ENCODE results near the gene CFHR4.
"Not testable (repeated sequence)": the region's sequence is repeated elsewhere in the genome, so short reads cannot be mapped to it uniquely, and the experiment has no call there.

Gene CFHR4

DNA sequence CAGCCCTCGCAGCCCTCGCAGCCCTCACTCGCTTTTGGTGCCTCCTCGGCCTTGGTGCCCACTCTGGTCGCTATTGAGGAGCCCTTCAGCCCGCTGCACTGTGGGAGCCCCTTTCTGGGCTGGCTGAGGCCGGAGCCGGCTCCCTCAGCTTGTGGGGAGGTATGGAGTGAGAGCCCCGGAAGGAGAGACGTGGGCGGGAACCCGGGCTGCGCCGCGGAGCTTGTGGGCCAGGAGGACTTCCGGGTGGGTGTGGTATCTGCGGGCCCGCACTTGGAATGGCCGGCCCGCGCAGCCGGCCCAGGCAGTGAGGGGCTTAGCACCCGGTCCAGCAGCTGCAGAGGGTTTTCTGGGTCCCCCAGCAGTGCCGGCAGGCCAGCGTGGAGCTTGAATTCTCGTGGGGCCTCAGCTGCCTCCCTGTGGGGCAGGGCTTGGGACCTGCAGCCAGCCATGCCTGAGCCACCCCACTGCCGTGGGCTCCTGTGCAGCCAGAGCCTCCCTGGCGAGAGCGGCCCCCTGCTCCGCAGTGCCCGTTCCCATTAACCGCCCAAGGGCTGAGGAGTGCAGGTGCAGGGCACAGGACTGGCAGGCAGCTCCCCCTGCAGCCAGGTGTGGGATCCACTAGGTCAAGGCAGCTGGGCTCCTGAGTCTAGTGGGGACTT is 45.8 kb downstream of the CFHR4 start:
- ATAC-seq (ENCODE audit: low read depth) (no peak; the same call in 2 of the 3 replicates), DNase-seq (ENCODE audit: low spot score) (no peak)
- no peaks in the 10 kb centered on the region for H3K27me3 ChIP-seq (ENCODE audit: insufficient read depth, poor library complexity, severe bottlenecking)
- H3K9me3 ChIP-seq (ENCODE audit: severe bottlenecking), result no peaks in the 10 kb centered on the region
- H3K36me3 ChIP-seq (ENCODE audit: low read depth), result no peaks in the 10 kb centered on the region
- TF ChIP-seq, protein P1, sequence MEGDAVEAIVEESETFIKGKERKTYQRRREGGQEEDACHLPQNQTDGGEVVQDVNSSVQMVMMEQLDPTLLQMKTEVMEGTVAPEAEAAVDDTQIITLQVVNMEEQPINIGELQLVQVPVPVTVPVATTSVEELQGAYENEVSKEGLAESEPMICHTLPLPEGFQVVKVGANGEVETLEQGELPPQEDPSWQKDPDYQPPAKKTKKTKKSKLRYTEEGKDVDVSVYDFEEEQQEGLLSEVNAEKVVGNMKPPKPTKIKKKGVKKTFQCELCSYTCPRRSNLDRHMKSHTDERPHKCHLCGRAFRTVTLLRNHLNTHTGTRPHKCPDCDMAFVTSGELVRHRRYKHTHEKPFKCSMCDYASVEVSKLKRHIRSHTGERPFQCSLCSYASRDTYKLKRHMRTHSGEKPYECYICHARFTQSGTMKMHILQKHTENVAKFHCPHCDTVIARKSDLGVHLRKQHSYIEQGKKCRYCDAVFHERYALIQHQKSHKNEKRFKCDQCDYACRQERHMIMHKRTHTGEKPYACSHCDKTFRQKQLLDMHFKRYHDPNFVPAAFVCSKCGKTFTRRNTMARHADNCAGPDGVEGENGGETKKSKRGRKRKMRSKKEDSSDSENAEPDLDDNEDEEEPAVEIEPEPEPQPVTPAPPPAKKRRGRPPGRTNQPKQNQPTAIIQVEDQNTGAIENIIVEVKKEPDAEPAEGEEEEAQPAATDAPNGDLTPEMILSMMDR (IDR thresholded peaks at IDR 0.05; ENCODE audit: poor library complexity, severe bottlenecking), result no peak
- no peak overlapping the region for H3K4me3 ChIP-seq (ENCODE audit: severe bottlenecking)
- no peak overlapping the region for H3K27ac ChIP-seq (ENCODE audit: poor library complexity, severe bottlenecking)
- H3K4me1 ChIP-seq (ENCODE audit: insufficient read depth, poor library complexity, severe bottlenecking), result no peaks in the 10 kb centered on the region

GRCh38 chr1:196941474-196941873 is 53.6 kb downstream of the CFHR4 start:
- H3K36me3 ChIP-seq (ENCODE audit: low read depth); H3K9me3 ChIP-seq (ENCODE audit: severe bottlenecking); H3K4me1 ChIP-seq (ENCODE audit: insufficient read depth, poor library complexity, severe bottlenecking); DNase-seq (ENCODE audit: low spot score); H3K27me3 ChIP-seq (ENCODE audit: insufficient read depth, poor library complexity, severe bottlenecking); H3K4me3 ChIP-seq (ENCODE audit: severe bottlenecking); H3K27ac ChIP-seq (ENCODE audit: poor library complexity, severe bottlenecking); ATAC-seq (ENCODE audit: low read depth): not testable (repeated sequence)

DNA sequence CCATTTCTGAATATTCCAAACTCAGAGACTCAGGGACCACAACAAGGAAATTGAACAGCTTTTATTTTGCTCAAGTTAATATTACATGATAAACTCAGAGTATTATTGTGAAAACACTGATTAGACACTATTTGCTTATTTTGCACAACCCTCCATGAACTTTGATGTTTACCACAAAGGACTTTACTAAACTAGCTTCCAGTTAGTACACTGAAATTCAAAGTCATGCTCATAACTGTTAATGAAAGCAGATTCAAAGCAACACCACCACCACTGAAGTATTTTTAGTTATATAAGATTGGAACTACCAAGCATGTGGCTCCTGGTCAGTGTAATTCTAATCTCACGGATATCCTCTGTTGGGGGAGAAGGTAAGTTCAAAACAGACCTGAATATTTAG is 55.7 kb downstream of the CFHR4 start, which contains the start of gene CFHR2:
Gene CFHR2, plus strand, starts transcription at position 171 of the 400 bp plus-strand sequence. Its CDS starts 143 bp downstream, at position 314.
- H3K9me3 ChIP-seq (ENCODE audit: severe bottlenecking); ATAC-seq (ENCODE audit: low read depth); DNase-seq (ENCODE audit: low spot score); H3K4me3 ChIP-seq (ENCODE audit: severe bottlenecking); H3K27ac ChIP-seq (ENCODE audit: poor library complexity, severe bottlenecking); H3K27me3 ChIP-seq (ENCODE audit: insufficient read depth, poor library complexity, severe bottlenecking); H3K36me3 ChIP-seq (ENCODE audit: low read depth); H3K4me1 ChIP-seq (ENCODE audit: insufficient read depth, poor library complexity, severe bottlenecking): not testable (repeated sequence)

GRCh38 chr1:196951711-196952394 is 64.0 kb downstream of the CFHR4 start:
- no peak for DNase-seq (ENCODE audit: low spot score)
- ATAC-seq (ENCODE audit: low read depth), result no peak
- Histone ChIP-seq H3K9me3 (ENCODE audit: severe bottlenecking) (no peaks in the 10 kb centered on the region), H3K4me1 (ENCODE audit: insufficient read depth, poor library complexity, severe bottlenecking) (no peaks in the 10 kb centered on the region), H3K4me3 (ENCODE audit: severe bottlenecking) (no peak overlapping the region), H3K36me3 (ENCODE audit: low read depth) (no peaks in the 10 kb centered on the region), H3K27me3 (ENCODE audit: insufficient read depth, poor library complexity, severe bottlenecking) (no peaks in the 10 kb centered on the region), H3K27ac (ENCODE audit: poor library complexity, severe bottlenecking) (no peak overlapping the region)
- TF ChIP-seq, protein P1 (IDR thresholded peaks at IDR 0.05; ENCODE audit: poor library complexity, severe bottlenecking), result no peak

GRCh38 chr1:196954778-196955177 is 66.9 kb downstream of the CFHR4 start:
- DNase-seq (ENCODE audit: low spot score) (no peak), ATAC-seq (ENCODE audit: low read depth) (no peak)
- Histone ChIP-seq H3K27me3 (ENCODE audit: insufficient read depth, poor library complexity, severe bottlenecking) (no peaks in the 10 kb centered on the region), H3K4me1 (ENCODE audit: insufficient read depth, poor library complexity, severe bottlenecking) (no peaks in the 10 kb centered on the region), H3K36me3 (ENCODE audit: low read depth) (no peaks in the 10 kb centered on the region), H3K27ac (ENCODE audit: poor library complexity, severe bottlenecking) (no peak overlapping the region), H3K9me3 (ENCODE audit: severe bottlenecking) (no peaks in the 10 kb centered on the region), H3K4me3 (ENCODE audit: severe bottlenecking) (no peak overlapping the region)
- TF ChIP-seq, protein P1 (IDR thresholded peaks at IDR 0.05; ENCODE audit: poor library complexity, severe bottlenecking), result no peak

GRCh38 chr1:196955926-196956325 is 68.1 kb downstream of the CFHR4 start:
- Histone ChIP-seq H3K36me3 (ENCODE audit: low read depth) (no peaks in the 10 kb centered on the region), H3K4me1 (ENCODE audit: insufficient read depth, poor library complexity, severe bottlenecking) (no peaks in the 10 kb centered on the region), H3K9me3 (ENCODE audit: severe bottlenecking) (no peaks in the 10 kb centered on the region), H3K4me3 (ENCODE audit: severe bottlenecking) (no peak overlapping the region), H3K27me3 (ENCODE audit: insufficient read depth, poor library complexity, severe bottlenecking) (no peaks in the 10 kb centered on the region), H3K27ac (ENCODE audit: poor library complexity, severe bottlenecking) (no peak overlapping the region)
- DNase-seq (ENCODE audit: low spot score) (no peak), ATAC-seq (ENCODE audit: low read depth) (no peak)
- TF ChIP-seq, protein P1 (IDR thresholded peaks at IDR 0.05; ENCODE audit: poor library complexity, severe bottlenecking), result no peak

Data from RWPE2 (cell line).